GM19238 (cell line): ENCODE results near the gene MINDY1.

Experiments
- DNase-seq: peaks from one replicate; pipeline ENCODE4 v3.0.0; 2011; ENCODE audit warnings: low spot score; ENCODE audit not compliant: insufficient read length

MINDY1 gene

DNA sequence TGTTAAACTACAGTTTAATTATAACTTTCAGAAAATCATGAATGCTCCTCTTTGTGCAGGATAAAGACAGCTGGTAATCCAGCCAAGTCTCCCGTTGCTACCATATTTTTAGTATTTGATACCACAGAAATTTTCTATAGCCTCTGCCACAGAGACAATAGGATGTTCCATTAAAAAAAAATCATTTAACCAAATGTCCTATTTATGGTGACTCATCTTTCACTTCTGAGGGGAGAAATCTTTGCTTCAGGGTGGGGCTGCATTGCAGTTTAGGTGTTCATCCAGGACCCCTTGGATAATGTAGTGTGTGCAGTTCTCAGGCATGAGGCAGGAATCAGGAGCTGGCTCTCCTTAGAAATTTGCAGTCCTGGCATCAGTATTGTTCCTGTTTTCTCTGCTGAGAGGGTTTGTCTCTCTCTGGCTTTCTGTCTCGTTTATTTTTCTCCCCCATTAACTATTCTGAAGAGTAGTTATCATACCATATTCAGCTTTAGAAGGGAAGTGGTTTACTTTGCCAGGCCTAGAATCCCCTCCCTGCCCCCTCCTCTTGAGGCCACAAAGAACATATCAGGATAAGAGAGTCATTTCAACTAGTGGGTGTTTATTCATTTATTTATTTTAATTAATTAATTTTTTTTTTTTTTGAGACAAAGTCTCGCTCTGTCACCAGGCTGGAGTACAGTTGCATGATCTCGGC lies 4.6 kb upstream of the MINDY1 start:
- DNase-seq, result no peak

DNA sequence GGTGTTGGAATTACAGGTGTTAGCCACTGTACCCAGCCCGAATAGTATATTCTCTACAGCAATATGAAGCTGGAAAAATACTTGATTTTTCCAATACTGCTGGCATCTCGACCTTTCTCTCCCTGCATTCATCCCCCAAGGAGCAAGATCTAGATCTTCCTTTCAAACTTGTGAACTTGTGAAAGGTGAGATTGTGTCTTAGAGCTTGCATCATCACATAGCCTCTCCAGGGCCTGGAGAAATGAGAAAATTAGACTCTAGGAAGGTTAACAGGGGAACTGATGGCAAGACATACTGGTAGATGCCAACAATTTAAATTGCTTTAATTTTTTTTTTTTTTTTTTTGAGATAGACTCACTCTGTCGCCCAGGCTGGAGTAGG lies 3.6 kb upstream of the MINDY1 start:
- no peak for DNase-seq

DNA sequence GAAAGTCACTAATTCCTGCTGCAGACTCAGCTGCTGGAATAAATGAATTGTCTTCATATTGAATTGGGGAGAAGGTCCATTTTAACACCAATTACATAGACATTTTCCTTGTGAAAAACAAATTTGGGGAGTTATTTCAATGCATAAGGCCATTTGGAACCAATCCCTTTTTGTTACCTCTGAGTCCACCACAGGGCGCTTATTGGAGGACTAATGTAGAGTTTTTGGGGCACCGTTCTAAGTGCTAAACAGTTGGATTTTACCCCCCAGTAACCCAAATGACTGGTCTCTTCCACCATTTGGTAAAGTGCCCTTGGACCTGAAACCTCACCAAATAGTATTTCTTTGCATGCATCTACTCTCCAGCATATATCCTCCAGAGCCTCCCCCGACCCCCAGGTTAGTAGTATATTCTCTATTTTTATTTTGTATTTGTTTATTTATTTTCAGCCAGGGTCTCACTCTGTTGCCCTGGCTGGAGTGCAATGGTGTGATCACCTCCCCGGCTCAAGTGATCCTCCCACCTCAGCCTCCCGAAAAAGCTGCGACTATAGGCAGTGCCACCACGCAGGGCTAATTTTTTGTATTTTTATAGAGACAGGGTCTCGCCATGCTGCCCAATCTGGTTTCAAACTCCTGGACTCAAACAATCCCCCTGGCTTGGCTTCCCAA lies 3.1 kb upstream of the MINDY1 start:
- DNase-seq, result no peak

DNA sequence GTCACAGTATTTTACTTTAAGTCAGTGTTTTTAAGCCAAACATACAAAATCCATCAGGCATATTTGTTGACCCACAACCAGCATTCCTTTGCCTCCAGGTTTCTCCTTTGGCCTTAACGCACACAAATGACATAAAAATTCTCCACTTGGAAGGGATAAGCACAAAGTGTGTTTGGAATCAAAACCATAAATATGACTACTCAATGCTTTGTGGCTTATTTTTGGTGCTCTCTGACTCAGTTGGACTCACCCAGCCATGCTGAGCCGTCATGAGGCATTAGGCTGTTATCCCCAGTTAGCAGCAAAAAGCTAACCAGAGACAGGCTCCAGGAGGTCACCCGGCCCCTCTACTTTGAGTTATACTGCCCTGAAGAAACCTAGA lies 2.5 kb upstream of the MINDY1 start:
- no peak for DNase-seq

GRCh38 chr1:151008244-151009205 lies 1.8 kb upstream of the MINDY1 start, which contains the start of gene PRUNE1:
TSS of gene PRUNE1 (plus strand) at chr1:151008449. CDS start at chr1:151008633, 184 bp downstream.
- DNase-seq, result peak; percentile 95

DNA sequence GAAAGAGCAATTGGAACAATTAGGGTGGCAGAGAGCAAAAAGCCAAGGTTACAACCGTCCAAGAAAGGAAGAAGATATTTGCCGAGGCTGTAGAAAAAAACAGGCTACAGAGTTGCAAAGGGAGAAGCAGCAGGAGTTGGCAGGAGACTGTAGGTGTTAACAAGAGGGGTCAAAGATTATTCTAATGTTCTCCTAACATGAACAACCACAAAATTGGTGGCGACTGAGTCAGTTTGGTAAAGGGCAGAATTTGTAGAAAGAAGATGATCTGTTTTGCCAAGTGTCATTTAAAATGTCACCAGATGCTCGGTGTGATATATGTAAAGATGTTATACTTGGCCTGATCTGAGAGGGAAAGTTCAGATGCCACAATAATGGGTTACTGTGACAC lies 1.1 kb upstream of the MINDY1 start:
- no peak for DNase-seq

GRCh38 chr1:151005729-151006319 lies 878 bp downstream of the MINDY1 start:
- no peak for DNase-seq

- no peak for DNase-seq
Measured at GRCh38 chr1:151003180-151003579, 3.5 kb downstream of the MINDY1 start.

DNA sequence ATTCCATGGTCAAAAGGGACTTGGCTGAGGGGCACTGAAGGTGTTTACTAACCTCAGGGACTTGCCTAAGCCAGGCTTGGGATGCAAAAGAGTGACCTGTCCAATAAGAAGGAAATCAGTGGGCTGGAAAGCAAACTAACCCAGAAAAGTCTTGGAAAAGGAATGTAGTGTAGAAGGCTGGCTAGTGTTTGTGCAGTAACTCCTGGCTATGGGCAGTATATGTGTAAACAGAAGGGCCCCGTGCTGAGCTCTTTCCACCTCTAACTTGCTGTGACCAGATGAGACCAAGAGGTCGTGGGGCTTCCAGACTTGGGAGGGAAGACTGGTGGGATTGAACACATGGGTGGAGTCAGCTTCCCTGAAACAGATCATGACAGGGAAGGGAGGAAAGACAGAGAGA lies 4.1 kb downstream of the MINDY1 start:
- no peak for DNase-seq

- DNase-seq, result no peak
Measured at GRCh38 chr1:151002051-151002450, 4.7 kb downstream of the MINDY1 start.

DNA sequence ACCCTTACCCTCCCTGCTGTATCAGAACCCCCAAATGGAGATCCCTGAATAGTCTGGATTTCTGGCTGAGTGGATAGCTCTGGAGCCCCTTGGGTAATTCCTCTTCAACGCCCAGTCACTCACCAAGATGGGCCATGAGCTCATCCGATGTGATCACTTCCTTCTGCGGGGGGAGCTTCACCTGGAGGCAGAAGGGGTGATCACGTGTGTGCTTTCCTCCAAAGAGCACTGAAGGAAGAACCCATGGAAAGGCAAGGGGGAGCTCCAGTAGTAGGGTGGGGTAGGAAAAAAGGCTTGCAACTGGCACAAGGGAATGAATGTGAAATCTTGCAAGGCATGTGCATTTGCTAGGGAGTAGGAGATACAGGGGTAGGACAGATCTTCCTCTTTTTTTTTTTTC lies 5.1 kb downstream of the MINDY1 start:
- DNase-seq, result no peak

GRCh38 chr1:151000408-151000807 lies 6.3 kb downstream of the MINDY1 start:
- no peak for DNase-seq

- DNase-seq, result no peak
Measured at GRCh38 chr1:150999926-151000325, 6.8 kb downstream of the MINDY1 start.

DNA sequence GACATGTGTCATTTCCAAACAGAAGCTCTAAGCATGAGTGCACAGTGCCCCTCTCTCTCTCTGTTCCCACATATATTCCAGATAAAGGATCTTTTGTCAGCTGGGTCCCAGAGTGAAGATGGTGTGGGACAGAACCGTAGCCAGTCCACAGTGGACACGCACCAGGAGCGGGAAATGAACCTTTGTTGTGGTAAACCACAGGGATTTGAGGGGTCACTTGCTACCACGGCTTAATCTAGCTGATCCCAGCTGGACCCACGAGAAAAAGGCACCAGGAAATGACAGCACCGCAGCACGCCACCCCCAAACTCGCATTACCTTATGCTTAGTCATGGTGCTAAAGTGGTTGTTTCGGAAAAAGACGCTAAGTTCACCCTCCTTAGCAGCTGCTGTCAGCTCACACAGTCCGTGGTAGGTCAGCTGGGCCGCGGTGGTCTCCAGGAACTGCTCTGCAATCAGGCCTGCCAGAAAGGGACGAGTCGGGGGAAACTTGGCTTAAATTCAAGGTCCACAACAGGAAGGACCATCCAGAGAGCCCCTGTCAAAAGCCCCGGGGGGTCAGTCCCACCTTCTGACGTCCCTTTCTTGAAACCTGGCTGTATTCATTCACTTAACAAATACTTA lies 7.5 kb downstream of the MINDY1 start:
- no peak for DNase-seq

GRCh38 chr1:150997949-150998348 lies 8.8 kb downstream of the MINDY1 start:
- no peak for DNase-seq

DNA sequence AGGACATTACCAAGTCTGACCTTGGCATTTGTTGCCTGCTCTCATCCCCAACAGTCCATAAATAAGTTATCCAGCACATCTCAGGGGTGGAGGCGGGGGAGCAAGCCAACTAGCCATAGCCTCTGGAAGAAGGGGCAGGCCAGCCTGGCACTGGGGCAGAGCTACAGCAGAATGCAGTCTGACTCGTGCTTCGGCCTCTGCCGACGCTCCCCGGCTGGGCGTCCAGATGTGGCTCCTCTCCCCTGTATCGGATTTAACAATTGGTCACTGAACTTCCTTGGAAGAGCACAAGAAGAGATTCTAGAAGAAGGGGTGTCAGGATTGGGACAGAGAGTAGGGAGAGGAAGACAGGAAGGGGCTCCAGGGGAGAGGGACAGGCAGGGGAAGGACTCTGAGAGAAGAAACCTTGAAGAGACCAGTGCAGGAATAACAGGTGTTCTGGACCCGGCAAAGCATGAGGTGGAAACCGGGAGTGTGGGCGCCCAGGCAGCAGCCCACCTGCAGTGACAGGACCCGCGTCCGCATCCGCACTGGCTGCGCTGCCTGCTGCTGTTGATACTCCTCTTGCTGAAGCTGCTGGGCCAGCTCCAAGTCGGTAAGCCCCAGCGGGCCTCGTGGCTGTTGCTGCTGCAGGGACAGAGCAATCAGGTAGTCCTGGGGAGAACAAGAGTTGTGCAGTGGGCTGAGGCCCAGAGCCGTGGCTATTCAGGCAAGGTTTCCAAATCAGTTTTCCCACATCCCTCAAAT lies 9.4 kb downstream of the MINDY1 start:
- DNase-seq, result no peak

DNA sequence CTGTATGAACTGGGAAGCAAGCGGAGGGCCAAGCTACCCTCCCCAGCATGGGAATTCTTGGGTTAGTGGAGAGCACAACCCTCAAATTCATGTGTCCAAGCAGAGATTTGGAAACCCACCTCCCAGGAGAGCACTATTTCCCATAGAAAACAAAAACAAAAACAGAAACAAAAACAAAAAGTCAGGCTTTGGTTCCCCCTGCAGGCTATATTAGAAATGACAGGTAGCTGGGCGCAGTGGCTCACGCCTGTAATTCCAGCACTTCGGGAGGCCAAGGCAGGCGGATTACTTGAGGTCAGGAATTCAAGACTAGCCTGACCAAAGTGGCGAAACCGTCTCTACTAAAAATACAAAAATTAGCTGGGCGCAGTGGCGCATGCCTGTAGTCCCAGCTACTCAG lies 10.8 kb downstream of the MINDY1 start:
- no peak for DNase-seq

DNA sequence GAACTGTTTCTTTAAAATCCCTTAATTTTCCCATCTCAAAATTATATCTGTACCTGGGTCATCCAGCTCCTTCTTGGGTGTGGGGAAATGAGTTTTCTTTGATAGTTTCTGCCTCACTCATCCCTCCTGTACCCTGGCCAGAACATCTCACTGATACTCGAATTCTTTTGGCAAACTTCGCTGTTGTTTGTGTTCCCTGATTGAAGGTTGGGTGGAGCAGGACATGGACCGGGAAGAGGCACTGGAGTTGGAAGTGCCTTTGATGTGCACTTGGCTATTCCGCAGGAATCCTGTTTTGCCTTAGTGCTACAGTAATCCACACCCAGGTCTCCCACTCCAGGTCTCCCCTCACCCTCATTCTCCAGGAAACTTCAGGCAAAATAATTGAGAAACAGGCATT lies 11.2 kb downstream of the MINDY1 start:
- DNase-seq, result no peak

DNA sequence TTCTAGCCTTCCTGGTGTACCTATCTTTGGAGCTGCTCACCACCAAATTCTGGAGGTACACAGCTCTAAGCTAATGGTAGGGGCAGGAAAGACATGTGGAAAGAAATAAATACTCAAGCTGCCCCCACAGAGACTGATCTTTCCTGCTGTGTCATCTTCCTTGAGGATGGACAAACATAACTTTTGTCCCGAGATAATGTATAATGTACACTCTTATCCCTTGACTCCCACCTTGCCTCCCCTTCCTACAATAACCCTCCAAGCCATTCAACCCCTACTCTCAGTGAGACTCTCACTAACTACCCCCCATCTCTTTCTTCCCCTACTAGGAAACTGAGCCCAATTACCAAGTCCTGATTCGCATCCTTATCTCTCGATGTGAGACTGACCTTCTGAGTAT lies 12.5 kb downstream of the MINDY1 start:
- DNase-seq, result no peak

GRCh38 chr1:150992626-150993025 lies 14.1 kb downstream of the MINDY1 start:
- DNase-seq, result no peak

DNA sequence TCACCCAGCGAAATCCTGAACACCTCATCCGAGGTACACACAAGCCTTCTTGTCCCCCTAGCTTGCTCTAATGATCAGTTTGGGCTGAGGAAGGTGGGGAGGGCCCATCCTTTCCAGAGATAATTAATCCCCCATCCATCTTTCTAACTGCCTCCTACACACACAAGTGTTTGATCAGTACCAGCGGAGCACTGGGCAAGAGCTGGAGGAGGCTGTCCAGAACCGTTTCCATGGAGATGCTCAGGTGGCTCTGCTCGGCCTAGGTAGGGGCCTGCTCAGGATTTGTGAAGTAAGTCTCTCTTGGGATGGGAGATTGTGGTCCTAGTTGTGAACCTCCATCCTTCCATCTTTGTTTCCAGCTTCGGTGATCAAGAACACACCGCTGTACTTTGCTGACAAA lies 18.8 kb downstream of the MINDY1 start:
- DNase-seq, result no peak
